Lower leg skin (tissue), 3 donors: ENCODE results near the gene EGLN2.

ENCODE experiments used
- POLR2A ChIP-seq, 2 donors: fragments of 450-650 bp; IDR thresholded peaks; one replicate each; pipeline ENCODE4 v1.6.1; 2016 to 2017; ENCODE audit warnings: antibody characterized with exemption in 2 of 2, mild to moderate bottlenecking in 1 of 2, moderate library complexity in 1 of 2
- TF ChIP-seq, protein P1 (sequence below), 3 donors: fragments of 450-650 bp; IDR thresholded peaks; one replicate each; pipeline ENCODE4 v1.5.1; 2016; ENCODE audit warnings: antibody characterized with exemption in 3 of 3, mild to moderate bottlenecking in 3 of 3, moderate library complexity in 2 of 3

DNA sequence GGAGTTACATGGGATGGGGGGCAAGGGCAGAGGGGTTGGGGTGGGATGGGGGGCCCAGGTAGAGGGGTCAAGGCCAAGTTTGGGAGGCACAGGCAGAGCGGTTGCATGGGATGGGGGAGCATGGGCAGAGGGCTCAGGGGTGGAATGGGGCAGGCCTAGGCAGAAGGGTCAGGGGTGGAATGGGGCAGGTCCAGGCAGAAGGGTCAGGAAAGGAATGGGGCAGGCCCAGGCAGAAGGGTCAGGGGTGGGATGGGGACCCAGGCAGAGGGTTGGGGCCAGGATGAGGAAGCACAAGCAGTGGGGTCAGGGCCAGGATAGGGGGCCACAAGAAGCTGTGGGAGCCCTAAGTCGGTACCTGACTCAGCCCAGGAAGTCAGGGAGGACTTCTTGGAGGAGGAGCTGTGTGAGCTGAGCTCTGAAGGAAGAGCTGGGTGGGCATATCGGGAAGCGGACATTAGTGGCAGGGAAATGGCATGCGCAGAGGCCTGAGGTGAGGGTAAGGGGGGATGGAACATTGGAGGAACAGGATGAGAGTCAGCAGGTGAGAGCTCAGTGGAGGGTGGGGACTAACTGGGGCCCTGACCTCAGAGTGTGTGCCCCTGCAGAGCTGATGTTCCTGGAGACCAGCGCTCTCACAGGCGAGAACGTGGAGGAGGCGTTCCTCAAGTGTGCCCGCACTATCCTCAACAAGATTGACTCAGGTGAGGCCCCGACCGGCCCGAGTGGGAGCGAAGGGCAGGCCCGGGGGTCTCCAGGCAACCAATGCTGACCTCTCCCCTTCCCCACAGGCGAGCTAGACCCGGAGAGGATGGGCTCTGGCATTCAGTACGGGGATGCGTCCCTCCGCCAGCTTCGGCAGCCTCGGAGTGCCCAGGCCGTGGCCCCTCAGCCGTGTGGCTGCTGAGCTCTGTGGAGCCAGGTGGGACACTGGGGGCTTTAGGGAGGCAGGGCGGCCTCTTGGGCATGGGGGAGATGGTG, 12.6 kb upstream of the EGLN2 start:
- TF ChIP-seq, protein P1, sequence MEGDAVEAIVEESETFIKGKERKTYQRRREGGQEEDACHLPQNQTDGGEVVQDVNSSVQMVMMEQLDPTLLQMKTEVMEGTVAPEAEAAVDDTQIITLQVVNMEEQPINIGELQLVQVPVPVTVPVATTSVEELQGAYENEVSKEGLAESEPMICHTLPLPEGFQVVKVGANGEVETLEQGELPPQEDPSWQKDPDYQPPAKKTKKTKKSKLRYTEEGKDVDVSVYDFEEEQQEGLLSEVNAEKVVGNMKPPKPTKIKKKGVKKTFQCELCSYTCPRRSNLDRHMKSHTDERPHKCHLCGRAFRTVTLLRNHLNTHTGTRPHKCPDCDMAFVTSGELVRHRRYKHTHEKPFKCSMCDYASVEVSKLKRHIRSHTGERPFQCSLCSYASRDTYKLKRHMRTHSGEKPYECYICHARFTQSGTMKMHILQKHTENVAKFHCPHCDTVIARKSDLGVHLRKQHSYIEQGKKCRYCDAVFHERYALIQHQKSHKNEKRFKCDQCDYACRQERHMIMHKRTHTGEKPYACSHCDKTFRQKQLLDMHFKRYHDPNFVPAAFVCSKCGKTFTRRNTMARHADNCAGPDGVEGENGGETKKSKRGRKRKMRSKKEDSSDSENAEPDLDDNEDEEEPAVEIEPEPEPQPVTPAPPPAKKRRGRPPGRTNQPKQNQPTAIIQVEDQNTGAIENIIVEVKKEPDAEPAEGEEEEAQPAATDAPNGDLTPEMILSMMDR (IDR thresholded peaks at IDR 0.05): no peak
- TF ChIP-seq POLR2A (IDR thresholded peaks at IDR 0.05): no peak
